ENCODE data around the gene C1orf159. TPM values are rescaled to one million over a fixed set of nuclear protein-coding genes. Genes with fewer than 3 reads are reported as not detected.

The C1orf159 gene
- total and polyA plus RNA-seq, 9 of the 15 experiments (the other 6 are each of a cell fraction or from before 2014, with no cell fraction given): 0.28 to 54.9 (median 10.6) TPM

- TF ChIP-seq CLOCK (CRISPR knock-in tag; IDR thresholded peaks at IDR 0.05; ENCODE audit: borderline replicate concordance) (no peak), ZBTB12 (CRISPR knock-in tag; IDR thresholded peaks at IDR 0.05) (peak; percentile 74), CAMTA2 (CRISPR knock-in tag; conservative IDR thresholded peaks at IDR 0.05) (no peak), ZNF445 (CRISPR knock-in tag; IDR thresholded peaks at IDR 0.05; ENCODE audit: low read depth) (no peak), ZNF41 (CRISPR knock-in tag; conservative IDR thresholded peaks at IDR 0.05) (no peak), ZNF143 (CRISPR knock-in tag; IDR thresholded peaks at IDR 0.05) (no peak), FOXJ2 (tag; IDR thresholded peaks at IDR 0.05) (no peak), ZNF253 (CRISPR knock-in tag; conservative IDR thresholded peaks at IDR 0.05) (no peak), ZNF561 (CRISPR knock-in tag; conservative IDR thresholded peaks at IDR 0.05) (no peak), GATA2 (CRISPR knock-in tag; IDR thresholded peaks at IDR 0.05) (no peak), THRAP3 (IDR thresholded peaks at IDR 0.05; ENCODE audit: borderline replicate concordance) (no peak), ZC3H8 (IDR thresholded peaks at IDR 0.05) (no peak), EWSR1 (IDR thresholded peaks at IDR 0.05; ENCODE audit: borderline replicate concordance, low read depth, partially characterized antibody) (no peak), ZC3H11A (IDR thresholded peaks at IDR 0.05; ENCODE audit: low read depth, low read length) (no peak), THRB (CRISPR knock-in tag; conservative IDR thresholded peaks at IDR 0.05) (no peak), HEY1 (CRISPR knock-in tag; IDR thresholded peaks at IDR 0.05; ENCODE audit: borderline replicate concordance) (no peak), FOXA3 (CRISPR knock-in tag; conservative IDR thresholded peaks at IDR 0.05 in 1 of 2, IDR thresholded peaks at IDR 0.05 in 1 of 2) (no peak), NFE2L1 (tag; IDR thresholded peaks at IDR 0.05; ENCODE audit: borderline replicate concordance, low read depth) (no peak), NCOA1 (IDR thresholded peaks at IDR 0.05; ENCODE audit: low read depth) (no peak), MXI1 (IDR thresholded peaks at IDR 0.05; ENCODE audit: low read depth, low read length) (no peak), HNRNPK (IDR thresholded peaks at IDR 0.05; ENCODE audit: low read depth, low read length, poor library complexity, severe bottlenecking) (no peak), ZFP30 (CRISPR knock-in tag; IDR thresholded peaks at IDR 0.05; ENCODE audit: borderline replicate concordance) (no peak), ZNF23 (CRISPR knock-in tag; IDR thresholded peaks at IDR 0.05) (no peak), ZKSCAN1 (IDR thresholded peaks at IDR 0.05; ENCODE audit: low read depth, low read length) (0 out of 2 replicates have a peak, but pooled peaks have one; percentile 13)
These were observed 82.8 kb downstream of the C1orf159 start (continued) for GRCh38 chr1:1033009-1033587.
